ENCODE data around the gene CRYGB. TPM values are rescaled to one million over a fixed set of nuclear protein-coding genes. Genes with fewer than 3 reads are reported as not detected.
"Not testable (repeated sequence)": the region's sequence is repeated elsewhere in the genome, so short reads cannot be mapped to it uniquely, and the experiment has no call there.

CRYGB gene
- polyA plus RNA-seq, 1 of the 3 experiments (the other 2 are of a cell fraction) = not detected

GRCh38 chr2:208142240-208142924, 3.6 kb downstream of the CRYGB start:
- WGBS (ENCODE audit: low lambda C conversion rate) = 28% methylated on average over 8 of the region's 8 CpGs
- Histone ChIP-seq H3K4me3 (ENCODE audit: low read depth in 2 of 2, low read length in 1 of 2) (no peak overlapping the region), H3K4me1 (ENCODE audit: control insufficient read depth in 1 of 2, insufficient read depth in 2 of 2, low read depth in 1 of 2, low read length in 1 of 2) (peaks cover 6 to 9% of the 10 kb centered on the region in 2 experiments; a peak in 3 of 4 replicates), H3F3A (replicated peaks; ENCODE audit: insufficient read depth) (no peaks in the 10 kb centered on the region), H2AFZ (ENCODE audit: low read depth) (no peak overlapping the region), H3K27ac (ENCODE audit: low read depth in 2 of 2, low read length in 1 of 2) (peak overlapping the region in 1 of 2 experiments; percentile 81; a peak in 2 of 4 replicates), H3K9ac (no peak overlapping the region), H3K9me3 (no peaks in the 10 kb centered on the region), H4K20me1 (ENCODE audit: insufficient read depth) (no peaks in the 10 kb centered on the region), H3K36me3 (replicated peaks in 1 of 2; ENCODE audit: control insufficient read depth in 1 of 2, insufficient read depth in 2 of 2, low read length in 1 of 2) (no peaks in the 10 kb centered on the region), H3K9me2 (no peaks in the 10 kb centered on the region), H3K4me2 (peak overlapping the region; percentile 28; the same call in 1 of the 2 replicates), H3K27me3 (ENCODE audit: insufficient read depth) (no peaks in the 10 kb centered on the region), H3K79me2 (ENCODE audit: insufficient read depth) (no peaks in the 10 kb centered on the region)
- ChIA-PET POLR2A (no interaction called here), CTCF (interaction anchor here (0.6 to 3.0 kb wide), 8 partner anchors 11 to 113 kb away, joined by 3 to 22 read pairs (median 3); partner anchors contain the start of gene IDH1)
- peak; percentile 61 for DNase-seq
- peak; percentile 62 for TF ChIP-seq NFIC (IDR thresholded peaks at IDR 0.05; ENCODE audit: borderline replicate concordance)
- TF ChIP-seq FOSL2 (IDR thresholded peaks at IDR 0.05; ENCODE audit: borderline replicate concordance, low read depth) = no peak
- TF ChIP-seq EP300 (IDR thresholded peaks at IDR 0.05; ENCODE audit: borderline replicate concordance in 1 of 2, low read depth in 1 of 2, low read length in 1 of 2) = peak in 1 of 2 experiments; percentile 65; a peak in 2 of 4 replicates

- Histone ChIP-seq H3F3A (replicated peaks; ENCODE audit: insufficient read depth) (no peaks in the 10 kb centered on the region), H3K27ac (ENCODE audit: low read depth in 2 of 2, low read length in 1 of 2) (no peak overlapping the region), H3K4me2 (no peak overlapping the region), H3K27me3 (ENCODE audit: insufficient read depth) (no peaks in the 10 kb centered on the region), H3K79me2 (ENCODE audit: insufficient read depth) (no peaks in the 10 kb centered on the region), H3K4me1 (ENCODE audit: control insufficient read depth in 1 of 2, insufficient read depth in 2 of 2, low read depth in 1 of 2, low read length in 1 of 2) (peaks cover 6 to 15% of the 10 kb centered on the region in 2 experiments; a peak in 3 of 4 replicates), H4K20me1 (ENCODE audit: insufficient read depth) (no peaks in the 10 kb centered on the region), H3K9me3 (no peaks in the 10 kb centered on the region), H3K9ac (no peak overlapping the region), H3K36me3 (replicated peaks in 1 of 2; ENCODE audit: control insufficient read depth in 1 of 2, insufficient read depth in 2 of 2, low read length in 1 of 2) (no peaks in the 10 kb centered on the region), H2AFZ (ENCODE audit: low read depth) (no peak overlapping the region), H3K9me2 (no peaks in the 10 kb centered on the region), H3K4me3 (ENCODE audit: low read depth in 2 of 2, low read length in 1 of 2) (no peak overlapping the region)
- CTCF ChIA-PET = no interaction called here
- DNase-seq = no peak
- POLR2A ChIA-PET = no interaction called here
- 90% methylated on average over 18 of the region's 18 CpGs for WGBS (ENCODE audit: low lambda C conversion rate)
- no peak for TF ChIP-seq ELF1 (IDR thresholded peaks at IDR 0.05)
- no peak for TF ChIP-seq NFIC (IDR thresholded peaks at IDR 0.05; ENCODE audit: borderline replicate concordance)
- no peak for TF ChIP-seq NRF1 (IDR thresholded peaks at IDR 0.05; ENCODE audit: low read depth, low read length)
- TF ChIP-seq JUND (IDR thresholded peaks at IDR 0.05) = no peak
- TF ChIP-seq USF1 (IDR thresholded peaks at IDR 0.05; ENCODE audit: borderline replicate concordance, low read depth) = no peak
- no peak for TF ChIP-seq SMC3 (IDR thresholded peaks at IDR 0.05; ENCODE audit: low read depth, low read length)
- no peak for TF ChIP-seq MEF2A (IDR thresholded peaks at IDR 0.05; ENCODE audit: borderline replicate concordance, low read depth)
- no peak for TF ChIP-seq TCF12 (IDR thresholded peaks at IDR 0.05)
Observed at GRCh38 chr2:208139447-208139846, 6.5 kb downstream of the CRYGB start.

GRCh38 chr2:208138334-208138733, 7.6 kb downstream of the CRYGB start:
- H3K27me3 ChIP-seq (ENCODE audit: insufficient read depth); H3K79me2 ChIP-seq (ENCODE audit: insufficient read depth); H3K4me2 ChIP-seq; H2AFZ ChIP-seq (ENCODE audit: low read depth); DNase-seq; H3K9me3 ChIP-seq; POLR2A ChIA-PET; H3K9ac ChIP-seq; H3K27ac ChIP-seq (ENCODE audit: low read depth in 2 of 2, low read length in 1 of 2); H3F3A ChIP-seq (replicated peaks; ENCODE audit: insufficient read depth); H4K20me1 ChIP-seq (ENCODE audit: insufficient read depth); H3K36me3 ChIP-seq (replicated peaks in 1 of 2; ENCODE audit: control insufficient read depth in 1 of 2, insufficient read depth in 2 of 2, low read length in 1 of 2); H3K9me2 ChIP-seq; H3K4me3 ChIP-seq (ENCODE audit: low read depth in 2 of 2, low read length in 1 of 2): not testable (repeated sequence)
- 90% methylated on average over 7 of the region's 7 CpGs for WGBS (ENCODE audit: low lambda C conversion rate)
- peaks cover 6 to 15% of the 10 kb centered on the region in 2 experiments; a peak in 3 of 4 replicates for H3K4me1 ChIP-seq (ENCODE audit: control insufficient read depth in 1 of 2, insufficient read depth in 2 of 2, low read depth in 1 of 2, low read length in 1 of 2)
- CTCF ChIA-PET = interaction anchor here (2.1 to 2.2 kb wide), 2 partner anchors 37 kb away, joined by 7 to 10 read pairs; no protein-coding TSS in a partner anchor
